Loucy (cell line): ENCODE data around the gene ROS1.

Experiments used
- H2AFZ ChIP-seq: fragments of 200-600 bp; sonication (generic); 2 replicates; pipeline ENCODE4 v1.6.0; 2016; ENCODE audit warnings: antibody characterized with exemption, mild to moderate bottlenecking, low read length, moderate library complexity
- H3F3A ChIP-seq: fragments of 200-600 bp; 2 replicates; pipeline ENCODE4 v1.6.0; 2016; ENCODE audit warnings: antibody characterized with exemption, low read depth, mild to moderate bottlenecking
- H3K27me3 ChIP-seq: fragments of 200-600 bp; sonication (generic); 2 replicates; pipeline ENCODE4 v1.6.1; 2014; ENCODE audit warnings: low read length, mild to moderate bottlenecking; ENCODE audit not compliant: insufficient read depth, poor library complexity, severe bottlenecking
- H3K36me3 ChIP-seq: fragments of 200-600 bp; sonication (generic); 2 replicates; pipeline ENCODE4 v1.6.1; 2016; ENCODE audit warnings: low read length; ENCODE audit not compliant: insufficient read depth
- H3K4me1 ChIP-seq: fragments of 200-600 bp; sonication (generic); 2 replicates; pipeline ENCODE4 v1.5.1; 2014; ENCODE audit warnings: low read length, mild to moderate bottlenecking; ENCODE audit not compliant: insufficient read depth, poor library complexity, severe bottlenecking
- H3K4me2 ChIP-seq: fragments of 200-600 bp; sonication (generic); 2 replicates; pipeline ENCODE4 v1.6.0; 2014; ENCODE audit warnings: antibody characterized with exemption, low read length, low read depth, mild to moderate bottlenecking; ENCODE audit not compliant: poor library complexity, severe bottlenecking
- H3K4me3 ChIP-seq: fragments of 200-600 bp; sonication (generic); 2 replicates; pipeline ENCODE4 v1.5.1; 2014; ENCODE audit warnings: low read length, mild to moderate bottlenecking, mixed read lengths; ENCODE audit not compliant: poor library complexity, severe bottlenecking
- H3K79me2 ChIP-seq: fragments of 200-600 bp; sonication (generic); 2 replicates; pipeline ENCODE4 v1.6.1; 2014; ENCODE audit warnings: low read length; ENCODE audit not compliant: insufficient read depth
- H3K9ac ChIP-seq: fragments of 200-600 bp; sonication (generic); 2 replicates; pipeline ENCODE4 v1.6.0; 2014; ENCODE audit warnings: mild to moderate bottlenecking, low read depth, low read length, moderate library complexity; ENCODE audit not compliant: poor library complexity, severe bottlenecking
- H3K9me2 ChIP-seq: fragments of 200-600 bp; sonication (generic); replicated peaks from 2 replicates; pipeline ENCODE4 v1.6.1; 2016; ENCODE audit warnings: low read depth, low read length, mixed read lengths
- H3K9me3 ChIP-seq: fragments of 200-600 bp; sonication (generic); 2 replicates; pipeline ENCODE4 v1.6.1; 2014; ENCODE audit warnings: mild to moderate bottlenecking, antibody characterized with exemption, low read length, low read depth; ENCODE audit not compliant: insufficient read depth
- H4K20me1 ChIP-seq: fragments of 200-600 bp; sonication (generic); 2 replicates; pipeline ENCODE4 v1.6.0; 2014; ENCODE audit warnings: antibody characterized with exemption, low read length, mild to moderate bottlenecking; ENCODE audit not compliant: insufficient read depth, poor library complexity, severe bottlenecking
- CTCF ChIP-seq: fragments of 200-600 bp; sonication (generic); conservative IDR thresholded peaks from 2 replicates; pipeline ENCODE4 v1.5.1; 2014; ENCODE audit warnings: mild to moderate bottlenecking, antibody characterized with exemption, low read length
- EZH2phosphoT487 ChIP-seq: fragments of 200-600 bp; IDR thresholded peaks from 2 replicates; pipeline ENCODE4 v1.6.1; 2018; ENCODE audit warnings: antibody characterized with exemption, mild to moderate bottlenecking, moderate library complexity, borderline replicate concordance

Gene ROS1

GRCh38 chr6:117396228-117396627, 29.5 kb downstream of the ROS1 start:
- Histone ChIP-seq H2AFZ (no peak overlapping the region), H3K4me2 (no peak overlapping the region), H3F3A (no peaks in the 10 kb centered on the region), H3K9me3 (no peaks in the 10 kb centered on the region), H3K4me3 (no peak overlapping the region), H3K9ac (no peak overlapping the region), H3K27me3 (no peaks in the 10 kb centered on the region), H4K20me1 (no peaks in the 10 kb centered on the region), H3K36me3 (no peaks in the 10 kb centered on the region), H3K9me2 (no peaks in the 10 kb centered on the region), H3K79me2 (no peaks in the 10 kb centered on the region), H3K4me1 (no peaks in the 10 kb centered on the region)
- TF ChIP-seq EZH2phosphoT487 (no peak), CTCF (no peak)

- no peak overlapping the region for H3K9ac ChIP-seq
- no peaks in the 10 kb centered on the region for H3F3A ChIP-seq
- H3K9me3 ChIP-seq = no peaks in the 10 kb centered on the region
- H3K4me3 ChIP-seq = no peak overlapping the region
- TF ChIP-seq EZH2phosphoT487 (no peak), CTCF (no peak)
- H3K79me2 ChIP-seq = no peaks in the 10 kb centered on the region
- H3K9me2 ChIP-seq = no peaks in the 10 kb centered on the region
- H3K36me3 ChIP-seq = no peaks in the 10 kb centered on the region
- H3K4me2 ChIP-seq = no peak overlapping the region
- no peaks in the 10 kb centered on the region for H4K20me1 ChIP-seq
- no peaks in the 10 kb centered on the region for H3K27me3 ChIP-seq
- H3K4me1 ChIP-seq = no peaks in the 10 kb centered on the region
- no peak overlapping the region for H2AFZ ChIP-seq
Observed at GRCh38 chr6:117395164-117395563, 30.6 kb downstream of the ROS1 start.

- Histone ChIP-seq H3K36me3 (no peaks in the 10 kb centered on the region), H3F3A (no peaks in the 10 kb centered on the region), H3K4me3 (no peak overlapping the region), H4K20me1 (no peaks in the 10 kb centered on the region), H3K9ac (no peak overlapping the region), H3K4me2 (no peak overlapping the region), H3K9me2 (no peaks in the 10 kb centered on the region), H3K9me3 (no peaks in the 10 kb centered on the region), H2AFZ (no peak overlapping the region), H3K27me3 (no peaks in the 10 kb centered on the region), H3K79me2 (no peaks in the 10 kb centered on the region), H3K4me1 (no peaks in the 10 kb centered on the region)
- TF ChIP-seq EZH2phosphoT487 (no peak), CTCF (no peak)
Observed at GRCh38 chr6:117393045-117393444, 32.7 kb downstream of the ROS1 start.
